Peyer's patch (tissue), 4 donors: ENCODE measurements around the gene MED16.

Source experiments
- POLR2A ChIP-seq, 2 donors: fragments of 450-650 bp; IDR thresholded peaks; one replicate each; pipeline ENCODE4 v1.5.1; 2017; ENCODE audit warnings: antibody characterized with exemption in 2 of 2, mild to moderate bottlenecking in 2 of 2, moderate library complexity in 2 of 2
- TF ChIP-seq, protein P1 (sequence below), 6 experiments: fragments of 450-650 bp in 4 of 6; fragments of 200-600 bp in 2 of 6; sonication (generic) in 1 of 6; IDR thresholded peaks; one replicate each; pipeline ENCODE4 v1.5.1; 2017 to 2019; ENCODE audit warnings: antibody characterized with exemption in 6 of 6, mild to moderate bottlenecking in 3 of 6, moderate library complexity in 1 of 6

DNA sequence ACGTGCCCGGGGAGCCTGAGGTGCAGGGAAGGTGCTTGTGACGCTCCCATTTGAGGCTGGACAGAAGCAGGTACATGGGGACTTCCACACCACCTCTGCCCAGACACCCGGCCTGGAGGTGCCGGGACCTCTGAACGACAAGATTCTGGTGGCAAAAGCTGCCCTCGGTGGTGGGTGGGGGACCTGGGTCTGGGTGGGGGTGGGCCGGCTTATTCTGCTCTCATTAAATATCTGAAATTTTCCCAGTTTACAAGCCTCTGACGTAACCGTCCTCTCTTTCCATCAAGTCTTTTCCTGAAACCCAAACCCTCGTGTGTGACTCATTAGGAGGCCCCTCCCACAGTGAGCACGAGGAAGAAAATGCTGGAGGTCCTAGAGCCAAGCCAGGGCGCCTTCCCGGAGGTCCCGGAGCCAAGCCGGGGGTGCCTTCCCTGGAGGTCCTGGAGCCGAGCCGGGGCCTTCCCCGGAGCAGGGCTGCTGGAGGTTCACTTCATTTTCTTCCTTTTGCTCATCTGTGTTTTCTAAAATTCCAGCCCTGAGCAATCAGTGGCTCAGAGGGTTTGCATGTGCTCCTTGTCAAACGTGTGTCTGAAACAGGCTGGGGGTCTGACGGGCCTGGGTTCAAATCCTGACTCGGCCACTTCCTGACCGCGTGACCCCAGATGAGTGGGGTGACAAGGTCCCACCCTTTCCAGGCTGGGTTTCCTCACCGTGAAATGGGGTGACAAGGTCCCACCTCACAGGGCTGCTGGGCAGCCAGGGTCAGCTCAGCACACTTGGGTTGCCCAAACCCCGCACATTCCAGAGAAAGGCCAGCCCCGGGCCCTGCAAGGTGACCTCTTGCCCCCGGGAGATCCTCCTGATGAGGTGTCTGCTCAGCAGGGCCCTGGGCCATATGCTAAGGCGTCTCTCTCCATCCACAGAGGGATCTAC is 23.5 kb downstream of the MED16 start:
- TF ChIP-seq, protein P1, sequence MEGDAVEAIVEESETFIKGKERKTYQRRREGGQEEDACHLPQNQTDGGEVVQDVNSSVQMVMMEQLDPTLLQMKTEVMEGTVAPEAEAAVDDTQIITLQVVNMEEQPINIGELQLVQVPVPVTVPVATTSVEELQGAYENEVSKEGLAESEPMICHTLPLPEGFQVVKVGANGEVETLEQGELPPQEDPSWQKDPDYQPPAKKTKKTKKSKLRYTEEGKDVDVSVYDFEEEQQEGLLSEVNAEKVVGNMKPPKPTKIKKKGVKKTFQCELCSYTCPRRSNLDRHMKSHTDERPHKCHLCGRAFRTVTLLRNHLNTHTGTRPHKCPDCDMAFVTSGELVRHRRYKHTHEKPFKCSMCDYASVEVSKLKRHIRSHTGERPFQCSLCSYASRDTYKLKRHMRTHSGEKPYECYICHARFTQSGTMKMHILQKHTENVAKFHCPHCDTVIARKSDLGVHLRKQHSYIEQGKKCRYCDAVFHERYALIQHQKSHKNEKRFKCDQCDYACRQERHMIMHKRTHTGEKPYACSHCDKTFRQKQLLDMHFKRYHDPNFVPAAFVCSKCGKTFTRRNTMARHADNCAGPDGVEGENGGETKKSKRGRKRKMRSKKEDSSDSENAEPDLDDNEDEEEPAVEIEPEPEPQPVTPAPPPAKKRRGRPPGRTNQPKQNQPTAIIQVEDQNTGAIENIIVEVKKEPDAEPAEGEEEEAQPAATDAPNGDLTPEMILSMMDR (IDR thresholded peaks at IDR 0.05), result no peak
- no peak for TF ChIP-seq POLR2A (IDR thresholded peaks at IDR 0.05)
